HepG2 (cell line): ENCODE results near the gene SCAF8. TPM values are rescaled to one million over a fixed set of nuclear protein-coding genes. Genes with fewer than 3 reads are reported as not detected.

Experiments
- ATM ChIP-seq: fragments of 450-650 bp; IDR thresholded peaks from 2 replicates; pipeline ENCODE4 v1.7.1; 2017; ENCODE audit warnings: mild to moderate bottlenecking, borderline replicate concordance
- ETV5 ChIP-seq: IDR thresholded peaks from 2 replicates; pipeline ENCODE4 v1.6.1; 2018; ENCODE audit warnings: missing biosample characterization, missing genetic modification reagents, inconsistent platforms, borderline replicate concordance
- FOXJ3 ChIP-seq: sonication (generic); formaldehyde crosslinking; IDR thresholded peaks from 2 replicates; pipeline ENCODE4 v1.4.0; 2020; ENCODE audit warnings: missing genetic modification reagents, mild to moderate bottlenecking, borderline replicate concordance
- GABPB1 ChIP-seq: IDR thresholded peaks from 2 replicates; pipeline ENCODE4 v1.6.1; 2016; ENCODE audit warnings: mild to moderate bottlenecking, missing genetic modification reagents, moderate library complexity, missing compliant biosample characterization
- KAT7 ChIP-seq: IDR thresholded peaks from 2 replicates; pipeline ENCODE4 v1.6.1; 2018; ENCODE audit warnings: borderline replicate concordance, missing compliant biosample characterization
- KDM5A ChIP-seq: fragments of 200-600 bp; sonication (generic); IDR thresholded peaks from 2 replicates; pipeline ENCODE4 v1.7.0; 2018; ENCODE audit warnings: antibody characterized with exemption, mild to moderate bottlenecking, low read length, borderline replicate concordance
- NBN ChIP-seq: fragments of 450-650 bp; conservative IDR thresholded peaks from 2 replicates; pipeline ENCODE4 v1.6.1; 2017
- NFYC ChIP-seq: IDR thresholded peaks from 2 replicates; pipeline ENCODE4 v1.6.1; 2016; ENCODE audit warnings: missing genetic modification reagents, missing compliant biosample characterization
- PCBP1 ChIP-seq: fragments of 200-400 bp; formaldehyde crosslinking; IDR thresholded peaks from 2 replicates; pipeline ENCODE4 v1.6.1; 2017; ENCODE audit warnings: mild to moderate bottlenecking, low read depth, low read length, borderline replicate concordance
- RFX1 ChIP-seq: fragments of 450-650 bp; IDR thresholded peaks from 2 replicates; pipeline ENCODE4 v1.6.1; 2017
- SMAD1 ChIP-seq: sonication (generic); formaldehyde crosslinking; IDR thresholded peaks from 2 replicates; pipeline ENCODE4 v1.4.0; 2020; ENCODE audit warnings: missing genetic modification reagents, low read depth, mild to moderate bottlenecking, borderline replicate concordance
- SNRNP70 ChIP-seq: fragments of 200-400 bp; formaldehyde crosslinking; IDR thresholded peaks from 2 replicates; pipeline ENCODE4 v1.6.1; 2017; ENCODE audit warnings: mild to moderate bottlenecking, low read depth, low read length, moderate library complexity
- U2AF1 ChIP-seq: fragments of 200-400 bp; formaldehyde crosslinking; optimal IDR thresholded peaks from 2 replicates; pipeline ENCODE3; 2017; ENCODE audit warnings: mild to moderate bottlenecking, low read depth, low read length
- ZNF34 ChIP-seq: sonication (generic); formaldehyde crosslinking; IDR thresholded peaks from 2 replicates; pipeline ENCODE4 v1.4.0; 2020; ENCODE audit warnings: mild to moderate bottlenecking, missing genetic modification reagents, borderline replicate concordance
- ZNF564 ChIP-seq: sonication (generic); formaldehyde crosslinking; IDR thresholded peaks from 2 replicates; pipeline ENCODE4 v1.8.1; 2023; ENCODE audit warnings: mild to moderate bottlenecking, missing genetic modification reagents
- ZNF616 ChIP-seq: sonication (generic); formaldehyde crosslinking; IDR thresholded peaks from 2 replicates; pipeline ENCODE4 v1.5.0; 2020; ENCODE audit warnings: low read depth, mild to moderate bottlenecking, missing genetic modification reagents
- ZNF709 ChIP-seq: sonication (generic); formaldehyde crosslinking; IDR thresholded peaks from 2 replicates; pipeline ENCODE4 v1.5.0; 2020; ENCODE audit warnings: mild to moderate bottlenecking, missing genetic modification reagents
- ZNF747 ChIP-seq: sonication (generic); formaldehyde crosslinking; IDR thresholded peaks from 2 replicates; pipeline ENCODE4 v1.8.1; 2023; ENCODE audit warnings: missing genetic modification reagents, mild to moderate bottlenecking, borderline replicate concordance
- ZNF792 ChIP-seq: IDR thresholded peaks from 2 replicates; pipeline ENCODE4 v1.6.1; 2016
- polyA plus RNA-seq, 8 experiments: library from polyadenylated mRNA; depleted of rRNA in 3 of 8; stranded (reverse) in 7 of 8; unstranded in 1 of 8; fragments of >200 nt; fragmentation: Illumina TruSeq in 4 of 8; extraction: Trizol in 4 of 8; gene quantifications; 2 replicates each; pipeline versions ENCODE4 v1.2.1 to v1.2.3, GENCODE V29; 2011 to 2016; ENCODE audit warnings: low read depth in 4 of 8, missing spikeins in 1 of 8, mixed read lengths in 1 of 8; ENCODE audit not compliant: insufficient read depth in 1 of 8
- total RNA-seq, 5 experiments: library from RNA; depleted of rRNA; stranded (reverse); fragments of >200 nt; fragmentation: Illumina TruSeq; extraction: Trizol; gene quantifications; 2 replicates each; pipeline ENCODE4 v1.2.3, GENCODE V29; 2016; ENCODE audit warnings: low read depth in 1 of 5
- TF ChIP-seq, protein P1 (sequence below): sonication (generic); formaldehyde crosslinking; IDR thresholded peaks from 2 replicates; pipeline ENCODE4 v1.4.0; 2020; ENCODE audit warnings: missing genetic modification reagents, borderline replicate concordance
- TF ChIP-seq, protein P2 (sequence below): sonication (generic); formaldehyde crosslinking; IDR thresholded peaks from 2 replicates; pipeline ENCODE4 v1.5.0; 2020; ENCODE audit warnings: missing genetic modification reagents
- TF ChIP-seq, protein P3 (sequence below): sonication (generic); formaldehyde crosslinking; IDR thresholded peaks from 2 replicates; pipeline ENCODE4 v1.9.0; 2021; ENCODE audit warnings: missing genetic modification reagents, borderline replicate concordance
- TF ChIP-seq, protein P4 (sequence below): sonication (generic); formaldehyde crosslinking; IDR thresholded peaks from 2 replicates; pipeline ENCODE4 v1.4.0; 2020; ENCODE audit warnings: missing genetic modification reagents

SCAF8 gene
- total and polyA plus RNA-seq, 2 of the 13 experiments (the other 11 are each of a cell fraction or from before 2014, with no cell fraction given): 15.3 to 40.8 TPM

DNA sequence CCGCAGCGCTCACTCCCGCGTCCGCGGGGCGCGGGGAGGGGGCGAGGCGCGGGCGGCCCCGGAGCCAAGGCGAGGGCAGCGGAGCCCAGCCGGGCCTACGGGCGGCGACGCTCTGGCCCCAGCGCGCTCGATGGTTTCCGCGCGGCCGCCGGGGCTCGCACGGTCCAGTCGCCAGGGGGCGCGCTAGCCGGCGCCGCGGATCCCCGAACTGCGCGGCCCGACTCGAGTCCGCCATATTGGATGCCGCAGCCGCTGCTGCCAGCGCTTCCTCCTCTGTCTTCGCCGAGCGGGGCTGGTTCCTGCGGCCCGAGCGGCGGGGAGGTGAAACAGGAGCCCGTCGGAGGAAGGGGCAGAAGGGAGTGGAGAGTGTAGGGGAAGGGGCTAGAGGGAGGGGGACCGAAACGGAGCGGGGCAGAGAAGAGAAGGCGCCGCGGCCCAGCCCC, at the start of gene SCAF8 (continued):
- TF ChIP-seq PCBP1 (no peak), KDM5A (peak; percentile 32; the same call in 1 of the 2 replicates), FOXJ3 (CRISPR knock-in tag) (no peak), ETV5 (no peak), SNRNP70 (no peak), ZNF792 (CRISPR knock-in tag) (peak; percentile 60), ZNF564 (no peak; the same call in 1 of the 2 replicates), SMAD1 (no peak), NFYC (no peak), U2AF1 (peak; percentile 28), RFX1 (no peak), ZNF34 (CRISPR knock-in tag) (peak; percentile 70; the same call in 1 of the 2 replicates), ATM (no peak), GABPB1 (CRISPR knock-in tag) (peak; percentile 70), ZNF747 (CRISPR knock-in tag) (no peak), ZNF709 (CRISPR knock-in tag) (0 out of 2 replicates have a peak, but pooled peaks have one; percentile 19), KAT7 (CRISPR knock-in tag) (no peak), ZNF616 (no peak), NBN (no peak)
- TF ChIP-seq, protein P1, sequence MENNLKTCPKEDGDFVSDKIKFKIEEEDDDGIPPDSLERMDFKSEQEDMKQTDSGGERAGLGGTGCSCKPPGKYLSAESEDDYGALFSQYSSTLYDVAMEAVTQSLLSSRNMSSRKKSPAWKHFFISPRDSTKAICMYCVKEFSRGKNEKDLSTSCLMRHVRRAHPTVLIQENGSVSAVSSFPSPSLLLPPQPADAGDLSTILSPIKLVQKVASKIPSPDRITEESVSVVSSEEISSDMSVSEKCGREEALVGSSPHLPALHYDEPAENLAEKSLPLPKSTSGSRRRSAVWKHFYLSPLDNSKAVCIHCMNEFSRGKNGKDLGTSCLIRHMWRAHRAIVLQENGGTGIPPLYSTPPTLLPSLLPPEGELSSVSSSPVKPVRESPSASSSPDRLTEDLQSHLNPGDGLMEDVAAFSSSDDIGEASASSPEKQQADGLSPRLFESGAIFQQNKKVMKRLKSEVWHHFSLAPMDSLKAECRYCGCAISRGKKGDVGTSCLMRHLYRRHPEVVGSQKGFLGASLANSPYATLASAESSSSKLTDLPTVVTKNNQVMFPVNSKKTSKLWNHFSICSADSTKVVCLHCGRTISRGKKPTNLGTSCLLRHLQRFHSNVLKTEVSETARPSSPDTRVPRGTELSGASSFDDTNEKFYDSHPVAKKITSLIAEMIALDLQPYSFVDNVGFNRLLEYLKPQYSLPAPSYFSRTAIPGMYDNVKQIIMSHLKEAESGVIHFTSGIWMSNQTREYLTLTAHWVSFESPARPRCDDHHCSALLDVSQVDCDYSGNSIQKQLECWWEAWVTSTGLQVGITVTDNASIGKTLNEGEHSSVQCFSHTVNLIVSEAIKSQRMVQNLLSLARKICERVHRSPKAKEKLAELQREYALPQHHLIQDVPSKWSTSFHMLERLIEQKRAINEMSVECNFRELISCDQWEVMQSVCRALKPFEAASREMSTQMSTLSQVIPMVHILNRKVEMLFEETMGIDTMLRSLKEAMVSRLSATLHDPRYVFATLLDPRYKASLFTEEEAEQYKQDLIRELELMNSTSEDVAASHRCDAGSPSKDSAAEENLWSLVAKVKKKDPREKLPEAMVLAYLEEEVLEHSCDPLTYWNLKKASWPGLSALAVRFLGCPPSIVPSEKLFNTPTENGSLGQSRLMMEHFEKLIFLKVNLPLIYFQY: peak; percentile 73
- TF ChIP-seq, protein P2, sequence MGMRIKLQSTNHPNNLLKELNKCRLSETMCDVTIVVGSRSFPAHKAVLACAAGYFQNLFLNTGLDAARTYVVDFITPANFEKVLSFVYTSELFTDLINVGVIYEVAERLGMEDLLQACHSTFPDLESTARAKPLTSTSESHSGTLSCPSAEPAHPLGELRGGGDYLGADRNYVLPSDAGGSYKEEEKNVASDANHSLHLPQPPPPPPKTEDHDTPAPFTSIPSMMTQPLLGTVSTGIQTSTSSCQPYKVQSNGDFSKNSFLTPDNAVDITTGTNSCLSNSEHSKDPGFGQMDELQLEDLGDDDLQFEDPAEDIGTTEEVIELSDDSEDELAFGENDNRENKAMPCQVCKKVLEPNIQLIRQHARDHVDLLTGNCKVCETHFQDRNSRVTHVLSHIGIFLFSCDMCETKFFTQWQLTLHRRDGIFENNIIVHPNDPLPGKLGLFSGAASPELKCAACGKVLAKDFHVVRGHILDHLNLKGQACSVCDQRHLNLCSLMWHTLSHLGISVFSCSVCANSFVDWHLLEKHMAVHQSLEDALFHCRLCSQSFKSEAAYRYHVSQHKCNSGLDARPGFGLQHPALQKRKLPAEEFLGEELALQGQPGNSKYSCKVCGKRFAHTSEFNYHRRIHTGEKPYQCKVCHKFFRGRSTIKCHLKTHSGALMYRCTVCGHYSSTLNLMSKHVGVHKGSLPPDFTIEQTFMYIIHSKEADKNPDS (CRISPR knock-in tag): no peak
- TF ChIP-seq, protein P3, sequence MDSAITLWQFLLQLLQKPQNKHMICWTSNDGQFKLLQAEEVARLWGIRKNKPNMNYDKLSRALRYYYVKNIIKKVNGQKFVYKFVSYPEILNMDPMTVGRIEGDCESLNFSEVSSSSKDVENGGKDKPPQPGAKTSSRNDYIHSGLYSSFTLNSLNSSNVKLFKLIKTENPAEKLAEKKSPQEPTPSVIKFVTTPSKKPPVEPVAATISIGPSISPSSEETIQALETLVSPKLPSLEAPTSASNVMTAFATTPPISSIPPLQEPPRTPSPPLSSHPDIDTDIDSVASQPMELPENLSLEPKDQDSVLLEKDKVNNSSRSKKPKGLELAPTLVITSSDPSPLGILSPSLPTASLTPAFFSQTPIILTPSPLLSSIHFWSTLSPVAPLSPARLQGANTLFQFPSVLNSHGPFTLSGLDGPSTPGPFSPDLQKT (CRISPR knock-in tag): 0 out of 2 replicates have a peak, but pooled peaks have one; percentile 12
- TF ChIP-seq, protein P4, sequence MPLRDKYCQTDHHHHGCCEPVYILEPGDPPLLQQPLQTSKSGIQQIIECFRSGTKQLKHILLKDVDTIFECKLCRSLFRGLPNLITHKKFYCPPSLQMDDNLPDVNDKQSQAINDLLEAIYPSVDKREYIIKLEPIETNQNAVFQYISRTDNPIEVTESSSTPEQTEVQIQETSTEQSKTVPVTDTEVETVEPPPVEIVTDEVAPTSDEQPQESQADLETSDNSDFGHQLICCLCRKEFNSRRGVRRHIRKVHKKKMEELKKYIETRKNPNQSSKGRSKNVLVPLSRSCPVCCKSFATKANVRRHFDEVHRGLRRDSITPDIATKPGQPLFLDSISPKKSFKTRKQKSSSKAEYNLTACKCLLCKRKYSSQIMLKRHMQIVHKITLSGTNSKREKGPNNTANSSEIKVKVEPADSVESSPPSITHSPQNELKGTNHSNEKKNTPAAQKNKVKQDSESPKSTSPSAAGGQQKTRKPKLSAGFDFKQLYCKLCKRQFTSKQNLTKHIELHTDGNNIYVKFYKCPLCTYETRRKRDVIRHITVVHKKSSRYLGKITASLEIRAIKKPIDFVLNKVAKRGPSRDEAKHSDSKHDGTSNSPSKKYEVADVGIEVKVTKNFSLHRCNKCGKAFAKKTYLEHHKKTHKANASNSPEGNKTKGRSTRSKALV (CRISPR knock-in tag): no peak; the same call in 1 of the 2 replicates
